ENCODE results near the gene PDLIM4.
A peak's percentile ranks its signal among the peaks of the same experiment; 100 is the strongest.

PDLIM4 gene

GRCh38 chr5:132257131-132258101 is at the start of gene PDLIM4:
TSS of gene PDLIM4 (plus strand) at chr5:132257696. CDS start at chr5:132257735, 39 bp downstream.
- H3K27me3 Mint-ChIP-seq: peaks cover 27% of the 10 kb centered on the region
- H3K36me3 Mint-ChIP-seq (ENCODE audit: low read depth): no peaks in the 10 kb centered on the region
- H3K4me1 Mint-ChIP-seq (ENCODE audit: low read depth): peaks cover 30% of the 10 kb centered on the region
- no peak within 1 kb of the TSS for H3K27ac Mint-ChIP-seq
- H3K4me3 Mint-ChIP-seq: no peak within 1 kb of the TSS
- no peaks in the 10 kb centered on the region for H3K9me3 Mint-ChIP-seq
- DNase-seq: peak; percentile 34

- Mint-ChIP-seq H3K4me1 (ENCODE audit: low read depth) (no peaks in the 10 kb centered on the region), H3K9me3 (no peaks in the 10 kb centered on the region), H3K27ac (no peak overlapping the region), H3K4me3 (no peak overlapping the region), H3K27me3 (peaks cover 4% of the 10 kb centered on the region), H3K36me3 (ENCODE audit: low read depth) (no peaks in the 10 kb centered on the region)
- no peak for DNase-seq
These were observed 49.7 kb upstream of the PDLIM4 start for GRCh38 chr5:132207778-132208177.

GRCh38 chr5:132209131-132209530 is 48.4 kb upstream of the PDLIM4 start:
- H3K36me3 Mint-ChIP-seq (ENCODE audit: low read depth): no peaks in the 10 kb centered on the region
- H3K4me3 Mint-ChIP-seq: no peak overlapping the region
- H3K4me1 Mint-ChIP-seq (ENCODE audit: low read depth): no peaks in the 10 kb centered on the region
- no peak for DNase-seq
- H3K27me3 Mint-ChIP-seq: peaks cover 4% of the 10 kb centered on the region
- no peak overlapping the region for H3K27ac Mint-ChIP-seq
- H3K9me3 Mint-ChIP-seq: no peaks in the 10 kb centered on the region

GRCh38 chr5:132209901-132210545 is 47.5 kb upstream of the PDLIM4 start:
- H3K36me3 Mint-ChIP-seq (ENCODE audit: low read depth): no peaks in the 10 kb centered on the region

GRCh38 chr5:132210944-132211343 is 46.6 kb upstream of the PDLIM4 start:
- no peak overlapping the region for H3K27ac Mint-ChIP-seq
- no peaks in the 10 kb centered on the region for H3K27me3 Mint-ChIP-seq
- H3K36me3 Mint-ChIP-seq (ENCODE audit: low read depth): no peaks in the 10 kb centered on the region
- DNase-seq: no peak
- no peaks in the 10 kb centered on the region for H3K4me1 Mint-ChIP-seq (ENCODE audit: low read depth)
- no peaks in the 10 kb centered on the region for H3K9me3 Mint-ChIP-seq
- no peak overlapping the region for H3K4me3 Mint-ChIP-seq

More at GRCh38 chr5:132209901-132210545, 47.5 kb upstream of the PDLIM4 start:
- H3K4me1 Mint-ChIP-seq (ENCODE audit: low read depth): no peaks in the 10 kb centered on the region
- H3K27me3 Mint-ChIP-seq: peaks cover 4% of the 10 kb centered on the region
- H3K27ac Mint-ChIP-seq: no peak overlapping the region
- no peak overlapping the region for H3K4me3 Mint-ChIP-seq
- no peaks in the 10 kb centered on the region for H3K9me3 Mint-ChIP-seq
- DNase-seq: no peak

DNA sequence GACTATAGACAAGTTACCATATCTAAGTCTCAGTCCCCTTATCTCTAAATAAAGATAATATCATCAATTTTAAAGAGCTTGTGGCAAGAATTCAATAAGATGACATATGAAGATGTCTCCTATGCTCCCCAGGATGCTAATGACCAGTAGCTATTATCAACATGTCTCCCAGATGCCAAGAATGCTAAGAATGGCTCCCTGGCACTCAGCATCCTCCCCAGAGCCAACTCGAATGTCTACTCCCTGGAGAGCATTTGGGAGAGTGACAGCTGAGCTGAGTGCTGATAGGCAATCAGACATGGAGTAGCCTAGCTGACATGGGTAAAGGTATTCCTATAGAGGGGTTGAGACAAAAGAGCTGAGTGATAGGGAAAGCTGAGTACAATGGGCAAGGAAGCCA is 45.7 kb upstream of the PDLIM4 start:
- Mint-ChIP-seq H3K4me1 (ENCODE audit: low read depth) (no peaks in the 10 kb centered on the region), H3K4me3 (no peak overlapping the region), H3K36me3 (ENCODE audit: low read depth) (no peaks in the 10 kb centered on the region), H3K27ac (no peak overlapping the region), H3K9me3 (no peaks in the 10 kb centered on the region), H3K27me3 (no peaks in the 10 kb centered on the region)
- no peak for DNase-seq

- Mint-ChIP-seq H3K27me3 (no peaks in the 10 kb centered on the region), H3K4me1 (ENCODE audit: low read depth) (no peaks in the 10 kb centered on the region), H3K4me3 (no peak overlapping the region), H3K36me3 (ENCODE audit: low read depth) (no peaks in the 10 kb centered on the region), H3K27ac (no peak overlapping the region), H3K9me3 (no peaks in the 10 kb centered on the region)
- no peak for DNase-seq
These were observed 43.8 kb upstream of the PDLIM4 start for GRCh38 chr5:132213666-132214065.

DNA sequence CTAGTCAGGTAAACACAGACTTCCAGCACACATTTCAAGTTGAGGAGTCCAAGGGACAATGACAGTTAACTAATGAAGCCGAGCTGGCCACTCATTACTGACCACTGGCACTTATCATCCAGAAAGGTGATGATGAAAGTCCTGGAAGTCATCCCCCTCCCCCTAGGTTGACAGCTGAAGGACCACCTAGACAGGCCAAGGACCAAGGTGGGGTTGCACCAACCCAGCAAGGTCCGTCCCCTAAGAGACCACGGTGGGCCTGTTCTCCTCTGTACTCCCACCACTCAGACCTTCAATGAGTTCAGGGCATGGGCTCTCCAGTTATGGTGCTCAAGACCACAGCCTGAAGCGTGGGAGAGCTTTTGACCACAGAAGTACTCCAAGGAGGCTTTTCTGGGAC is 43.0 kb upstream of the PDLIM4 start:
- Mint-ChIP-seq H3K4me3 (no peak overlapping the region), H3K9me3 (no peaks in the 10 kb centered on the region)

DNA sequence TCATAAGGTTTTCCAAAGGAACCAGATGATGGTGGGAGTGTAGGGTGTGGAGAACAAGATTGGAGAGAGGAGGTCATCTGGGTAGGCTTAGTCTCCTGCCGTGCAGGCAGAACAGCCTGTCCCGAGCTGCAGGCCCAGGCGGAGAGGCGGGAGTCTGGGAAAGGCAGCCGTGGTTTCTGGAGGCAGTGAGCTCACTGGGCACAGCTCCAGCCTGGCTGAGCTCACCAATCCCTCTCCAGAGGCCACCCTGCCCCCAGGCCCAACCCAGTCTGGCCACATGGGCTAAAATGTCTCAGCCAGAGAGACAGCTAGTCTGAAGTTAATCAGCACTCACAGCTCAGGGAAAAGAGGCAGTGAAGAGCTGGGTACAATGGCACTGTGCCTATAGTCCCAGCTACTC is 42.2 kb upstream of the PDLIM4 start:
- Mint-ChIP-seq H3K27ac (no peak overlapping the region), H3K4me3 (no peak overlapping the region), H3K4me1 (ENCODE audit: low read depth) (no peaks in the 10 kb centered on the region), H3K9me3 (no peaks in the 10 kb centered on the region), H3K36me3 (ENCODE audit: low read depth) (no peaks in the 10 kb centered on the region), H3K27me3 (no peaks in the 10 kb centered on the region)
- no peak for DNase-seq

More for the DNA sequence above, 43.0 kb upstream of the PDLIM4 start:
- Mint-ChIP-seq H3K27me3 (no peaks in the 10 kb centered on the region), H3K36me3 (ENCODE audit: low read depth) (no peaks in the 10 kb centered on the region), H3K4me1 (ENCODE audit: low read depth) (no peaks in the 10 kb centered on the region), H3K27ac (no peak overlapping the region)
- no peak for DNase-seq

DNA sequence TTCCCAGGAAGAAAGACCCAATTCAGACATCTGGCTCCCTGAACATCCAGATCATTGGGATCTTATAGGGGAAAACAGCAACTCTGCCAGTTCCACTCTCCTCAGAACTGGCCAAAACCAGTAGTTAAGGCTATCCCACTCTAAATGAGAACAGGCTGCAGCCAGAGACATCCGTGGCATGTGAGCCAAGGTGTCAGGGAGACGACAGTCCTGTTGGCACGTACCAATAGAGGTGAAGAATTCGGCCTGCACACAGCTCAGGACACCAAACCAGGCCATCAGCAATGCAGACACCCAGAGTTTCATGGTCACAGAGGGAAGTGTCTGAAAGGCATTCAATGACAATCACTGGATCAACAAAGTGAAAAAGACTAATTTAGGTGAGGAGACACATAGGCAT is 39.2 kb upstream of the PDLIM4 start:
- H3K27me3 Mint-ChIP-seq: no peaks in the 10 kb centered on the region
- H3K4me1 Mint-ChIP-seq (ENCODE audit: low read depth): no peaks in the 10 kb centered on the region
- DNase-seq: no peak
- H3K36me3 Mint-ChIP-seq (ENCODE audit: low read depth): no peaks in the 10 kb centered on the region
- H3K27ac Mint-ChIP-seq: no peak overlapping the region
- H3K9me3 Mint-ChIP-seq: no peaks in the 10 kb centered on the region
- H3K4me3 Mint-ChIP-seq: no peak overlapping the region

GRCh38 chr5:132219289-132219970 is 38.1 kb upstream of the PDLIM4 start:
- Mint-ChIP-seq H3K36me3 (ENCODE audit: low read depth) (no peaks in the 10 kb centered on the region), H3K27me3 (no peaks in the 10 kb centered on the region), H3K4me3 (no peak overlapping the region), H3K9me3 (no peaks in the 10 kb centered on the region), H3K4me1 (ENCODE audit: low read depth) (no peaks in the 10 kb centered on the region), H3K27ac (no peak overlapping the region)
- no peak for DNase-seq

- Mint-ChIP-seq H3K36me3 (ENCODE audit: low read depth) (no peaks in the 10 kb centered on the region), H3K4me3 (no peak overlapping the region)
These were observed 37.5 kb upstream of the PDLIM4 start for GRCh38 chr5:132219981-132220380.

DNA sequence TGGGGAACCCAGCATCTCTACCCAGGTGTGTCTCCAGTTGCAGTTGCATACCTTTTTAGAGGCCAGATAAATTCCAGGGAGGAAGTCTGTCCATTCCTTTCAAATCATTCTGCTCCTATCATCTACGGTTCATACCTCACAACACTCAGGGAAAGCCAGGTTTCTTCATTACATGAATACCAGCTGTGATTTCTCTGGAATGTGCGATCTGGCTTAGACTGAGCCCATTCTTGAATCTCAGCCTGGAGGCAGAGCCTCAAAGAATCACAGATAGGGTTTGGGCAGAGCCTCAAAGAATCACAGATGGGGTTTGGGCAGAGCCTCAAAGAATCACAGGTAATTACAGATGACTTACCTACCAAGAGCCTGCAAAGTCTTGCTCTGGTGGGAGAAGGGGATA is 37.0 kb upstream of the PDLIM4 start:
- Mint-ChIP-seq H3K4me3 (no peak overlapping the region), H3K9me3 (no peaks in the 10 kb centered on the region), H3K36me3 (ENCODE audit: low read depth) (no peaks in the 10 kb centered on the region), H3K27ac (no peak overlapping the region), H3K27me3 (peaks cover 8% of the 10 kb centered on the region), H3K4me1 (ENCODE audit: low read depth) (peaks cover 5% of the 10 kb centered on the region)
- DNase-seq: no peak

More at GRCh38 chr5:132219981-132220380, 37.5 kb upstream of the PDLIM4 start:
- no peak for DNase-seq
- Mint-ChIP-seq H3K9me3 (no peaks in the 10 kb centered on the region), H3K4me1 (ENCODE audit: low read depth) (no peaks in the 10 kb centered on the region), H3K27ac (no peak overlapping the region), H3K27me3 (peaks cover 3% of the 10 kb centered on the region)

DNA sequence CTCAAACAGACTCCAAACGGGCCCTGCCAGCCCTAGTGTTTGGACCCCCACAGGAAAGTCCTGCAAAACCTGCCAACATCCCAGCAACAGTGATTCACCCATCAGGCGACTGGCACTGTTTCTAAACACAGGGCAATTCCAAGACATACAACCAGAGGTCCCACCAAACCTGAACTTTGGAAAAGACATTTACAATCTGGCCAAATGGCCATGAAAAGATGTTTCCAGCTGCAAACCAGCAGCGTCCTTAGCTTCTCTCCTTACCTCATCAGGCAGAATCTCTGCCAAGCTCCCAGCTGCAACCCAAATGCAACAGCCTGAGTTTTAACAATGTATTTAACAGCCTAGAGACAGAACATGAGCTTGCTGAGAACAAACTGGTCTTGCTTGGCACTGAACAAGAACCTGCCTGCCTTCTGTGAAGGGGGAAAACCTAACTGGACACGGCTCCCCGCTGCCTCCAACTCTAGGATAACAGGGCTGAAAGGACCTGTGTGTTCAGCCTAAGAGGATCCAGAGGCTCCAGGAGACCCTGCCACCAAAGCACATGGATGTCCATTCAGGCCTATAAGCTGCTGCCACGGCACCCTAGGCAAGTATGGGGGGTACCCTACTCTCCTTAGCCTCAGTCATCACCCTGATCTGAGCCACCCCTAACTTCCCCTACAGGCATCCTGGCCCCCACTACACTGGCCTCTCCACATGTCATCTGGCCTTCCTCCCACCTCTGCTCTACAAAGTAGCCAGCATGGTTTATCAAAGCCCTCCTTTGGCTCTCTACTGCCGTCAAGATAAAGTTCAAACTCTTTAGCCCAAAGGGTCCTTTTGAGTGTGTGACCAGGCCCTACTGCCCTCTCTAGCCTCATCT is 35.5 kb upstream of the PDLIM4 start:
- Mint-ChIP-seq H3K4me1 (ENCODE audit: low read depth) (peaks cover 11% of the 10 kb centered on the region), H3K36me3 (ENCODE audit: low read depth) (no peaks in the 10 kb centered on the region), H3K9me3 (no peaks in the 10 kb centered on the region), H3K4me3 (no peak overlapping the region), H3K27ac (no peak overlapping the region), H3K27me3 (peaks cover 21% of the 10 kb centered on the region)
- DNase-seq: no peak

Data from activated T-cell treated with anti-CD3 and anti-CD28 coated beads, Interleukin-2, amount 50 U/mL, for 24 hours (primary cell).